D721Med (cell line): Measurements from ENCODE around the gene GABRG3.

Experiments used
- DNase-seq: peaks from one replicate; pipeline ENCODE4 v3.0.0; 2011; ENCODE audit warnings: low spot score; ENCODE audit not compliant: insufficient read length
- FAIRE-seq: peaks from 2 replicates; lab custom pipeline; 2011; peaks lifted over from hg19 to GRCh38; lab: Jason Lieb, UNC
- TF ChIP-seq, protein P1 (sequence below): IDR thresholded peaks from 2 replicates; pipeline ENCODE4 v1.5.1; 2012; ENCODE audit warnings: mild to moderate bottlenecking, control low read depth; ENCODE audit not compliant: insufficient read depth; ENCODE audit errors: missing control alignments

Gene GABRG3

DNA sequence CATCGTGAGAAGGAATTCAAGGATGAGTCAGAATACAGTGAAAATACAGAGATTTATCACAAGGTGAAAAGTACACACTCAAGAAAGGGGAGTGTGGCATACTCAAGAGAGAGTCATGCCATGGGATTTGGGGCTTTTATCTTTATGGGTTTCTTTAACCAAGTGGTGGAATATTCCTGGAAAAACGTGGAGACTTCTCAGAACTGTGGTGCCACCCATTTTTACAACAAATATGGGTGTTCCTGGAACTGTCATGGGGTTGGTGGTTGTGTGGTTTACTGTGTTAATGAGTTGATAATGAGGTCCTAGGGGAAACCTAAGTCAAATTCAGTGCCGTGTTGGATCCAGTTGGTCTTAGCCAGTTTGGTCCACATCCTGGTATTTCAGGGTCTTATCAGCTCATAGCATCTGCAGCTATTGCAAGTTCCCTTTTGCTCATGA is 497.2 kb downstream of the GABRG3 start:
- TF ChIP-seq, protein P1, sequence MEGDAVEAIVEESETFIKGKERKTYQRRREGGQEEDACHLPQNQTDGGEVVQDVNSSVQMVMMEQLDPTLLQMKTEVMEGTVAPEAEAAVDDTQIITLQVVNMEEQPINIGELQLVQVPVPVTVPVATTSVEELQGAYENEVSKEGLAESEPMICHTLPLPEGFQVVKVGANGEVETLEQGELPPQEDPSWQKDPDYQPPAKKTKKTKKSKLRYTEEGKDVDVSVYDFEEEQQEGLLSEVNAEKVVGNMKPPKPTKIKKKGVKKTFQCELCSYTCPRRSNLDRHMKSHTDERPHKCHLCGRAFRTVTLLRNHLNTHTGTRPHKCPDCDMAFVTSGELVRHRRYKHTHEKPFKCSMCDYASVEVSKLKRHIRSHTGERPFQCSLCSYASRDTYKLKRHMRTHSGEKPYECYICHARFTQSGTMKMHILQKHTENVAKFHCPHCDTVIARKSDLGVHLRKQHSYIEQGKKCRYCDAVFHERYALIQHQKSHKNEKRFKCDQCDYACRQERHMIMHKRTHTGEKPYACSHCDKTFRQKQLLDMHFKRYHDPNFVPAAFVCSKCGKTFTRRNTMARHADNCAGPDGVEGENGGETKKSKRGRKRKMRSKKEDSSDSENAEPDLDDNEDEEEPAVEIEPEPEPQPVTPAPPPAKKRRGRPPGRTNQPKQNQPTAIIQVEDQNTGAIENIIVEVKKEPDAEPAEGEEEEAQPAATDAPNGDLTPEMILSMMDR, result no peak

DNA sequence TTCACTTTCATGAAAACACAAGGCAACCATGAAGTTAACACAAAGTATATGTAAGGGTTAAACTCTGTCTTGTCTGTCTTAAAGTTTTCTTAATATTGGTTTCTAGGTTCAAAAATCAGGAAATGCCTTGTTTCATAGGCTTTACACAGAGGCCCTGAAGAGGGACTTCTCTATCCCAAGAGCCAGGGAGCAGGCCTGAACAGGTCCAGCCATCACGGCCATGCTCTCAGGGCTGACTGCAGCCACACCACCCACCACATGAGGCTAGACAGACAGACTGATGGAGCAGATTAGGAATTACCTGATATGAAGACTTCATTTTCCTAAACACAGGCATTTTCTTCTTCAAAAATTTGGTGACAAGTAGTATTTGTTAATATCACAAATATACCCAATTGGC is 502.9 kb downstream of the GABRG3 start:
- DNase-seq (no peak), FAIRE-seq (no peak)
- TF ChIP-seq, protein P1, result no peak

More for the DNA sequence above, 497.2 kb downstream of the GABRG3 start:
- DNase-seq, result no peak
- FAIRE-seq, result no peak

DNA sequence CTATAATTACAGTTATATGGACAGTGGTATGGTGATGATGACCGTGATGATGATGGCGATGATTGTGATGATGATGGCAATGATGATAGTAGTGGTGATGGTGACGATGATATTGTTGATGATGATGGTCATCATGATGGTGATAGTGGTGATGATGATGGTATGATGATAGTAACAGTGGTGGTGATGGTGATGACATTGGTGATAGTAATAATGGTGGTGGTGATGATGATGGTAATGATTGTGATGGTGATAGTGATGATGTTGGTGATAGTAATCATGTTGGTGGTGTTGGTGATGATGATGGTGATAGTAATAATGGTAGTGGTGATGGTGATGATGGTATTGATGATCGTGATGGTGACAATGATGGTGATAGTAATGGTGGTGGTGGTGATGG is 504.4 kb downstream of the GABRG3 start:
- TF ChIP-seq, protein P1, result no peak
- FAIRE-seq, result no peak
- no peak for DNase-seq

DNA sequence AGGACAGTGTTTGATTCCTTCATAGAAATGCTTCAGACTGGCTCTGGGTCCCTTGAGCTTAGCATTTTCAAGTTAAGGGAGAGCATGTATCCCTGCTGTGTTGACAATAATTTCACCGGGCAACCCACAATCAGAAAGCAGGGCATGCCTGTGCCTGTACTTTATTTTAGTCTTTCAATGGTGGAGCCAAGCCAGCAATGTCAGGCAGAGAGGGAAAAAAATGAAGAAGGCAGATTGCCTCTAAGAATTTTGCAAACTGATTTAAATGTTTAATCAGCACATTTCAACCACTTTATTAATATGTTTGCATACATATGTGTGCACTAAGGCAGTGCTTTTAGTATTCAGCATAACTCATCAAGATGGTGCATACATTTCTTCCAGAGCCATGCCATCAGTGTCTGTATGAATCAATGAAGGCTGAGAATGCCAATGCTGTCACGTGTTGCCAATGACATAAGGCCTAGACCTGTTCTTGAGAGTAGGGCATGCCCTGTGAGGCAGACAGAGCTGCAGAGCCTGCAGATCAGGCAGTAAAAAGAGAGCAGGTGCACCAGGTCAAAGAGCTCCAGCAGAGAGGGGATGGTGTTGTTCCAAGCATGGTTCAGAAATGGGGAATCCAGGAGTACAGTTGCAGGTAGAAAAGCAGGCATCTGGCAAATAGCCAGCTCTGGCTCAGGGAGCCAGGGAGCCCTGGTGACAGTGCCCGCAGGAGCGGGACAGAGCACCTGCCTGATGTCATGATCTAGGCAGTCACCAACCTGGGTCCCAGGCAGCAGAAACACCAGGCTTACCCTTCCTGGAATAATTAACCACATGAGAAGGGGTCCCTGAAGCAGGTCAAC is 508.5 kb downstream of the GABRG3 start:
- no peak for DNase-seq
- no peak for FAIRE-seq
- TF ChIP-seq, protein P1, result no peak

DNA sequence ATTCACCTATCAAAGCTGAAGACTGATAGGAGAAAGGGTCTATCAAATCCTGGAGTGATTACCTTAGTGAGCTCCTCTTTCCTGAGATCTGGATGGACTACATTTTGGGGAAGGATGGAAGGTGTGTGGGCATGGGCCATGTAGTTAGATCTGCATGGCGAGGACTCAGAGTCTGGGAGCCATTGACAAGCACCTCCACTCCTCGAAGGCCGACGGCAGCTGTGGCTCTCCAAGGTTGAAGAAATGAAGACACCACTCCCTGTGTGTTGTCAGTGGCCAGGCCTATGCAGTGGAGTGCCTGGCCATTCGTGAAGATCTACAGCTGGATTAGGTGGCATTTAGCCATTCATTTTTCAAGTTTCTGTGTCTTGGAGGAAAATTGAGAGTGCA is 509.2 kb downstream of the GABRG3 start:
- FAIRE-seq, result no peak
- TF ChIP-seq, protein P1, result no peak
- DNase-seq, result no peak

DNA sequence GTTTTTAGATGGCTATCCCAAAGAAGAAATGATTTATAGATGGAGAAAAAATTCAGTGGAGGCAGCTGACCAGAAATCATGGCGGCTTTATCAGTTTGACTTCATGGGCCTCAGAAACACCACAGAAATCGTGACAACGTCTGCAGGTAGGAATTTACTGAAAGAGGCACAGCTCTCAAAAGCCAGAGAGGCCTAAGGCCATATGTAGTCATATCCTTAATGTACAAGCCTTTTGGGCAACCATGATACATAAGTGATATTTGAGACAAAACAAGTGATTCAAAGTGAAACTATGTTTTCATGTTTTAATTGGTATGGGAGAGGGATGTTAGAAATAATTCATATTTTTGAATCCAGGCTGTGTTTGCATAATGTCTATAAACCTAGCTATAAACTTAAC is 509.7 kb downstream of the GABRG3 start:
- TF ChIP-seq, protein P1, result no peak
- DNase-seq (no peak), FAIRE-seq (no peak)

DNA sequence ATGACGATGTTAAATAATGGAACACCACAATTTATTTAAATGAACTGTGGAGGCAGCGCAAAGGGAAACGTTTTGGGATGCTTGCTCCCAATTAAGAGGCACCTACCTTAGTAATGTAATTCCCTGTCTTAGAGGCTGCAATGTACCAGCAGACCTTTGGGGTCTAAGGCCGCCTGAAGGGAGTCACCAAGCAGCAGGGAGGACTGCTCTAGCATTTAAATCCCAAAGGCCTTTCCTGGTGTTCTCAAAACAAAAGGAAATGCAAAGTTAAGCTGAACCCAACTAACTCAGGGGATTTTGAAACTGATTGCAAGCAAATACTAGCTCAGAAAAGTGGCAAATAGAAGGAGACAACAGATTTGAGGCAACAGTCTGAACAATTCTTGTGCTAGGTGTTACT is 510.8 kb downstream of the GABRG3 start:
- FAIRE-seq, result no peak
- TF ChIP-seq, protein P1, result no peak
- DNase-seq, result no peak
